ENCODE results near the gene ADIRF.

DNA sequence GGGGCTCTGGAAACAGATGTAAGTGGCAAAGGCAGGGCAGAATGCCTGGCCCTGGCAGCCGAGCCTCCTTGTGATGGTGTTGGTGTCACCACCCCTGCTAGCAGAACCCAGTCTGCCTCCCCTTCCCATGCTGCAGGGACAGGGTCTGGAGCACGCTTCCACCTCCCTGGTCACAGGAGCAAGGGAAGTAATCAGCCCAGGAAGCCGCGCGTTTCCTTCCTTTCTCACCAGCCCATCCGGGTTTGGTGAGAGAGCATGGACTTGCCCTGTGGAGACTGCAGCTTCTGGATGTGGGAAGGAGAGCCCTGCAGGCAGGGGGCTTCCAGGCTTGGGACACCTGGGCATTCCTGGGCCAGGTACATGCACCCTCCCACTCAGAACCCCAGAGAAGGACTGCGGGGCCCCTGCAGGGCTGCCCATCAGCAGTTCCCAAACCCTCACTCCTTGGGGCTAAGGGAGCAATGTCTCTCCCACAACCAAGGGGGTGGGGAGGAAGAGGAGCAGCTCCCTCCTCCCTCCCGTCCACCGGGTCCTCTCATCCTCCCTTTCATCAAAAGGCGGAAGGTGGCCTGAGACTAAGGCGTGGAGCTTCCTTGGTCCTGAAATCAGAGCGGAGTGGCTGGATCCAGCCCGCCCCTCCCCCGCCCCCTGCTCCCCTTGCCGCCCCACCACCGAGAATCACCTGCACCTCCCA lies 12.6 kb upstream of the ADIRF start:
- TF ChIP-seq, protein P1, sequence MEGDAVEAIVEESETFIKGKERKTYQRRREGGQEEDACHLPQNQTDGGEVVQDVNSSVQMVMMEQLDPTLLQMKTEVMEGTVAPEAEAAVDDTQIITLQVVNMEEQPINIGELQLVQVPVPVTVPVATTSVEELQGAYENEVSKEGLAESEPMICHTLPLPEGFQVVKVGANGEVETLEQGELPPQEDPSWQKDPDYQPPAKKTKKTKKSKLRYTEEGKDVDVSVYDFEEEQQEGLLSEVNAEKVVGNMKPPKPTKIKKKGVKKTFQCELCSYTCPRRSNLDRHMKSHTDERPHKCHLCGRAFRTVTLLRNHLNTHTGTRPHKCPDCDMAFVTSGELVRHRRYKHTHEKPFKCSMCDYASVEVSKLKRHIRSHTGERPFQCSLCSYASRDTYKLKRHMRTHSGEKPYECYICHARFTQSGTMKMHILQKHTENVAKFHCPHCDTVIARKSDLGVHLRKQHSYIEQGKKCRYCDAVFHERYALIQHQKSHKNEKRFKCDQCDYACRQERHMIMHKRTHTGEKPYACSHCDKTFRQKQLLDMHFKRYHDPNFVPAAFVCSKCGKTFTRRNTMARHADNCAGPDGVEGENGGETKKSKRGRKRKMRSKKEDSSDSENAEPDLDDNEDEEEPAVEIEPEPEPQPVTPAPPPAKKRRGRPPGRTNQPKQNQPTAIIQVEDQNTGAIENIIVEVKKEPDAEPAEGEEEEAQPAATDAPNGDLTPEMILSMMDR (IDR thresholded peaks at IDR 0.05), result no peak
- TF ChIP-seq EZH2 (IDR thresholded peaks at IDR 0.05; ENCODE audit: borderline replicate concordance, insufficient read depth, low read depth, low read length, poor library complexity, severe bottlenecking), result no peak

All from B cell (primary cell).